Left forelimb (tissue), 1 donor: ENCODE measurements around the gene IGSF21.

Experiments
- DNase-seq: peaks from one replicate; pipeline ENCODE4 v3.0.0-alpha.2; 2018; ENCODE audit warnings: low spot score

The IGSF21 gene

DNA sequence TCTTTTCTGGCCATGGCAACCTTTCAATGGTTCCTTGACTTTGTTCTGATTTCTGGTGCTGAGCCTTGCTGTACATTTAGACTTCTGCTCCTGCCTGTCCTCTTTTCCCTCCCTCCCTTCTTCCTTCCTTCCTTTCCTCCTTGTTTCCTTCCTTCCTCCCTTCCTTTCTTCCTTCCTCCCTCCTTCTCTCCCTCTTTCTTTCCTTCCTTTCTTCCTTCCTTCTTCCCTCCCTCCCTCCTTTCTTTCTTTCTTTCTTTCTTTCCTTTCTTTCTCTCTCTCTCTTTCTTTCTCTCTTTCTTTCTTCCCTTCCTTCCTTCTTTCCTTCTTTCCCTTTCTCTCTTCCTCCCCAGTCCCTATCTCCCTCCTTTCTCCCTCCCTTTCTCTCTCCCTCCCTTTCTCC is 10.4 kb upstream of the IGSF21 start:
- no peak for DNase-seq

DNA sequence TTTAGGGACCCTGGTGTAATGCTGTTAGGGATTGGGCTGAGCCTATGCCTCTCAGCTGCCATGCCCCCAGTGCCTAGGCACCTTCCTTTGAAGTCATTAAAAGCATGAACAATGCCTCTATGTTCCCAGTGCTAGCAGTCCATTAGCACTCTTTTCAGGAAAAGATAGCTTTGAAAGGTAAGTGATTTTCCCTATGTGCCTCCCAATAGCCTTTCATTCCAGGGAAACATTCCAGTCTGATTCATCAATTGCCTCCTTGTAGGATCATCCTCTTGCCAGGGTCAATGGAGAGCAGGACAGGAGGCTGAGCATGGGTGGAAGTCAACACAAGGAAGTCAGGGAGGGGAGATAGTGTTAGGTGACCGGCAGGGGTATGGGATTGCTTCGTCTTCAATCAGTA is 8.6 kb upstream of the IGSF21 start:
- DNase-seq, result no peak

DNA sequence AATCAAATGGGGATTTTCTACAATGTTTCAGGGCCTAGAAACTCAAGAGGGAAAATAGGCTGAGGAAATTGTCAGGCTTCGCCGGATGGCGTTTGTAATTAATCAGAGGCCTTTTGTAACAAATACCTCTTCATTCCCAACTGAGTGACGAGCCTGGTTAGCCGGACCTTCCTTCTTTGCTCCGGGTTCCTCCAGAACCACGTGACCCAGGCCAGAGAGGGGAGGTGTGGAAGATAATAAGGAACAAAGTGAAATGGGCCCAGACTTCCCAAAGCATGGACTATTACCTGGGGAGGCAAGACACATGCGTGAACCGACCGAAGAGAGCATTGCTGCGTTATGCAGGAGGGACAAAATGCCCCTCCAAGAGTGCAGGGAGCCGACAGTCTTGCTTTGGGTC is 7.5 kb upstream of the IGSF21 start:
- DNase-seq, result no peak

DNA sequence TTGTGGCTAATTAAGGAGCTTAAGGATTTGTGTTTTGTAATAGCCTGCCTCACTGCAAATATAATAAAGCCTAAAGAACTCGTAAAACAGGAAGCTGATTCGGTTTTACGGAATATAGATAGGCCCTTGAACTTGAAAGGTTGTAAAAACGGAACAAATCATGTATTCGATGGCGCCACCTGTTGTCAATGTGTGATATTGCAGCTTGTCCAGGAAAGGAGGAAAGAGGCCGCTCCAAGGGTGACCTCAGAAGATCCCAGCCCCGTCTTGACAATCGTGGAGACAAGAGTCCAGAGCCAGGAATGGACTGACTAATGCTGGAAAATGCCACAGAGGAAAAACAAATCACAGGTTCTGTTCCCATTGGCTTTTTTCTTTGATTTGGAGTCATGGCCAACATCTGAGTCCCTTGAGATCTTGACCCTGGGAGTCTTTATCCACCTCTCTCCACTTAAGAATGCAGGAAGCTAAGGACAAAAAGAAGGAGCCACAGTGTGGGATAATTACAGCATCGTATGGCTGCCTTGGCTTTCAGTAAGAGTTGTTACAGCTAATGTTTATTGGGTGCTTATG is 7.0 kb upstream of the IGSF21 start:
- no peak for DNase-seq

GRCh38 chr1:18101508-18101907 is 6.1 kb upstream of the IGSF21 start:
- no peak for DNase-seq

- DNase-seq, result no peak
Measured at GRCh38 chr1:18103788-18104421, 3.7 kb upstream of the IGSF21 start.

- DNase-seq, result no peak
Measured at GRCh38 chr1:18104546-18105100, 3.0 kb upstream of the IGSF21 start.

- no peak for DNase-seq
Measured at GRCh38 chr1:18105196-18105595, 2.4 kb upstream of the IGSF21 start.

DNA sequence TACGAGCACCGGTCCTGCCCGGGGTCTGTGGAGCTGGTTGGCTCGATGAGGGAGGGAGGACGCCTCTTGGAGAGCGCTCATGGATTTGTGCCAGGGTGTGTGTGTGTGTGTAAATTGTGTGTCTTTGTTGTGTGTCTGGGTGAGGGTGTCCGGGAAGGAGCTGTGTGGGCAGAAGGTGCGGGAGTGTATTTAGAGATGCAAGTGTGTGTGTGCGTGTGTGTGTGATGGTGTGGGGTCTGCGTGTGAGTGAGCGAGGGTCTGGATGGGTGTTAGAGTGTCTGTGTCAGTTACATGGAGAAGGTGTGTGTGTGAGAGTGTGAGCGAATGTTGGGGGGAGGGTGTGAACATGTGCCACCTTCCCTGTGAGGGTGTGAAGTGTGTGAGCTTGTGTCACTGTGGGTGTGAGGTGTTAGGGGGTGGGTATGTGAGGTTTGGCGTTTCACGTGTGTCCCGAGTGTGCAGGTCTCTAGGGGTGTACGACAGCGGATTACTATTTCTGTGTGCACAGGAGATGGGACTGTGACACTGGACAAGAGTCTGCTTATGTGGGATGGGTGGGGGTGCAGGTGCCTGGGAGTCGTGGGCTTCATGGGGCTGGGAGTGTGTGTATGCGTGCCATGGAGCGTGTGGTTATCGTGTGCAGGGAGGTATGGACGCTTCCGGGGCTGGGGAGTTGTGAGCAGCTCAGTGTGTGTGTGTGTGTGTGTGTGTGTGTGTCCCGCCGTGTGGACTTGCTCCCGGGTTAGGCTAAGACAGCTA is 880 bp downstream of the IGSF21 start:
- no peak for DNase-seq

GRCh38 chr1:18109058-18109755 is 1.6 kb downstream of the IGSF21 start:
- no peak for DNase-seq

GRCh38 chr1:18109756-18110597 is 2.4 kb downstream of the IGSF21 start:
- DNase-seq, result no peak

DNA sequence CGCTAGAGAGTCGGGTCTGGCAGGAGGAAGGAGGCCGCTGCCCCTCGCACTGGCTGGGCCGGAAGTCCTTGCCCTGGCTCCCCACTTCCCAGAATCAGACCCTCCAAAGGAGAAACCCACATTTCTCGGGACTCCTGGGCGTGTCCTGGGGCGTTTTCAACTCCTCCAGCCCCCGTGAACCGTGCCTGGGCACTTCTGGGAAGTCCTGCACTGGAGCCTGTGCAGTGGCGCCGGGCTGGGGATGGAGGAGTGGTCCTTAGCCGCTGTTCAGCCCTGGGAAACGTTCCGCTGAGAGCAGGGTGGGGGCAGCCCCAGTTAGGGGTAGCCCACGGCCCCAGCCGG is 3.0 kb downstream of the IGSF21 start:
- no peak for DNase-seq

DNA sequence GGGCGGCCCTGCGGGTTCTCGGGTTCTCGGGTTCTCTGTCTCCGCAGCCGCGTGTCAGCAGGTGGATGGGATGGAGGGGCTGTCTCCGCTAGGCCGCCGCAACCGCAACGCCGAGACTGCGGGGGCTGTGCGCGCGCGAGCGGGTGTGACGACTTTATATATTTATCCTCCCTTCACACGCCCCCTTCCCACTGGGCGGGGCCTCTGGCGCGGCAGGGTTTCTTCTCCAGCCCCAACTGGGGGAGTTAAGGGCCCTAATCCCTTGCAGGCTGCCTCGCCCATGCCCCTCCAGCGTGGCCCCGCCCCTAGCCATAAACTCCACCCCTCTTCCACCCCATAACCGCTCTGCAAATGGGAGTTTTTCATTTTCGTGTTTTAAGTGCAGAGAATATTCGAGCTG is 3.4 kb downstream of the IGSF21 start:
- DNase-seq, result no peak

DNA sequence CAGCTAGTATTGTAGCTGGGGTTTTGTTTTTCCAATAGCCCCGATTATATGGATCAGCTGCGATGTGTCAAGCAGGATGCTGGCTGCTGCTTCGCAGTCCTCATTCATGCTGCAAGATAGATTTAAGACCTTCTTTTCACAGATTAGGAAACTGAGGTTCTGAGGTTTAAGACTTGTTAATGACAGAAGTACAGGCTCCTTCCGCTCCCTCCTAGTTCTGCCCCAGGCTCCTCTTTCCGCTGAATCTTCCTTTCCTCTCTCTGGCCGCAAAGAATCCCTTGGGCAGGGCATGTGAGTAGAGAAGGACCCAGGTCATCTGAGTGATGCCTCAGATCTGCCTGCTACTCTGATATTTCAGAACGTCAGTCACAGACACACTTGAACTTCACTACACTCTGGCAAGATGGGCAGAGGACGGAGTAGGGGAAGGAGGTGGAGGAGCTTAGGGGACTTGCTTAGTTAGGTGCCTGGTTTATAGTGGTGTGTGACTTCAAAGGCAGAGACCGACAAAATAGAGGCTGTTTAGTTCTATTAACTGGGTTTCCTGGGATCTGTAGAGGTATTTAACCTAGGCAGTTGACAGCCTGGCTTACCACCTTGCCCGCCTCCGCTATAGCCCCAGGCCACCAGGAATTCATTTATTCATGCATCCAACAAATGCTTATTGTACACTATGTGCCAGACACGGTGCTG is 4.2 kb downstream of the IGSF21 start:
- no peak for DNase-seq

DNA sequence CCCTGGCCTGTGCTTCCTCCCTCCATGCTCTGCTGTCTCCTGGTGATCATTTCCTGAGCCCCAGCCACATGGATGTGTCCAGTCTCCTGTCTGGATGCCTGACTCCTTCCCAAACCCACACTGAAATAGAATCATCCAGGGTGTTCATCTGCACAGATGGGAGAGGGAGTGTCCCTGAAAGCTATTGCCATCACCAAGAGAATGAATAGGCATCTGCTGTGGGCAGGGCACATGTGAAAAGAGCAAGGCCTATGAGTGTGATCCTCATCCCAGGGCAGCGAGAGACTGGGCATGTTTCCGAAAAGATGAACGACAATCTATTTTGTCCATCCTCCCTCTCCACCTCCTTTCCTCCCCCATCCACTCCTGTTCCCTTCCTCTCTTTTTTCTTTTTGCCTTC is 5.0 kb downstream of the IGSF21 start:
- no peak for DNase-seq

GRCh38 chr1:18114726-18115410 is 7.3 kb downstream of the IGSF21 start:
- no peak for DNase-seq

DNA sequence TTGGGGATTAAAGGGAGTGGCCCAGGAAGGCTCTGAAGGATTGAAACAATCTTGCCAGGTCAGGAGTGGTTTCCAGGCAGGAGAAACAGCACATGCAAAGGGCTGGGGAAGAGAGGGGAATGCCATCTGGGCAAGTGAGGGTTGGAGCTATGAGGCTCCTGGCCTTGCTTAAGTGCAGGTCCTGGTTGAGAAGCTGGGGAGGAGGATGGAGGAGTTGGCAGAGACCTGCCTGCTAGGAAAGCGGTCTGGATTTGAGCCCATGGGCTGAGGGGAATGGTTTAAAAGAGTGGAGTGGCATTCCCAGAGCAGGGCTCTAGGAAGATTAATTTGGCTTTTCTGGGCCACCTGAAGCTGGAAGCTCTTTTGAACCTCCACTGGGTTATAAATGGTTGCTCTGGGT is 9.2 kb downstream of the IGSF21 start:
- DNase-seq, result no peak

- no peak for DNase-seq
Measured at GRCh38 chr1:18118078-18118477, 10.5 kb downstream of the IGSF21 start.

GRCh38 chr1:18118491-18118890 is 10.9 kb downstream of the IGSF21 start:
- no peak for DNase-seq

DNA sequence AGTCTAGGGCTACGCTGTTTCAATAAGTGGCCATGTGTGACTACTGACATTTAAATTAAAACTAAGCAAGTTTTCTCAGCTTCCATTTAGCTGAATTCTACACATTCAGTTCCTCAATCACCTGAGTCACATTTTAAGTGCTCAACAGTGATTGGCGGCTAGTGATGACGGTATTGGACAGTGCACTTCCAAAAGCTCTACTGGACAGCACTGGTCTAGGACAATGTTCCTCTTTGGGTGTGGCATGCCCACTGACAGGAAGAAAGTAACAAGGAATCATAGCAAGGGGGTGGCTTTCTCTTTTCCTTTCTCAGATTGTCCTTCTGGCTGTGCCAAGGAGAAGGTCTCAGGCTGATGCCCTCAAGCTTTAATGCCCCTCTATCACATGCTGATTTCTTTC is 11.7 kb downstream of the IGSF21 start:
- DNase-seq, result no peak
